LNCAP (cell line): ENCODE measurements around the gene AIPL1.

ENCODE experiments used
- TF ChIP-seq, protein P1 (sequence below): fragments of 450-650 bp; IDR thresholded peaks from 2 replicates; pipeline ENCODE4 v1.5.1; 2017; ENCODE audit warnings: mild to moderate bottlenecking

Gene AIPL1

DNA sequence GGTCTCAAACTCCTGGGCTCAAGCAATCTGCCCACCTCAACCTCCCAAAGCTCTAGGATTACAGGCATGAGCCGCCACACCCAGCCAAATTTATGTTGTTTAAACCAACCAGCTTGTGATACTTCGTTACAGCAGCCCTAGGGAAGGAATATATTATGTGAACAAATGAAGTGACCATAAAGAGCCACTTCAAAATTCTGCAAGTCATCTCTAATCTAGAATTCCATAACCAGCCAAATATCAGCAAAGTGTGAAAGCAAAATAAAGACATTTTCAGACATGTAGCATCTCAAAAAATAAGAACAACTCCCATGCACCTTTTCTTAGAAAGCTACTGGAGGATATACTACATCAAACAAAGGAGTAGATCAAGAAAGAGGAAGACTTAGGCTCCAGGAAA lies 36.0 kb downstream of the AIPL1 start:
- TF ChIP-seq, protein P1, sequence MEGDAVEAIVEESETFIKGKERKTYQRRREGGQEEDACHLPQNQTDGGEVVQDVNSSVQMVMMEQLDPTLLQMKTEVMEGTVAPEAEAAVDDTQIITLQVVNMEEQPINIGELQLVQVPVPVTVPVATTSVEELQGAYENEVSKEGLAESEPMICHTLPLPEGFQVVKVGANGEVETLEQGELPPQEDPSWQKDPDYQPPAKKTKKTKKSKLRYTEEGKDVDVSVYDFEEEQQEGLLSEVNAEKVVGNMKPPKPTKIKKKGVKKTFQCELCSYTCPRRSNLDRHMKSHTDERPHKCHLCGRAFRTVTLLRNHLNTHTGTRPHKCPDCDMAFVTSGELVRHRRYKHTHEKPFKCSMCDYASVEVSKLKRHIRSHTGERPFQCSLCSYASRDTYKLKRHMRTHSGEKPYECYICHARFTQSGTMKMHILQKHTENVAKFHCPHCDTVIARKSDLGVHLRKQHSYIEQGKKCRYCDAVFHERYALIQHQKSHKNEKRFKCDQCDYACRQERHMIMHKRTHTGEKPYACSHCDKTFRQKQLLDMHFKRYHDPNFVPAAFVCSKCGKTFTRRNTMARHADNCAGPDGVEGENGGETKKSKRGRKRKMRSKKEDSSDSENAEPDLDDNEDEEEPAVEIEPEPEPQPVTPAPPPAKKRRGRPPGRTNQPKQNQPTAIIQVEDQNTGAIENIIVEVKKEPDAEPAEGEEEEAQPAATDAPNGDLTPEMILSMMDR, result no peak

DNA sequence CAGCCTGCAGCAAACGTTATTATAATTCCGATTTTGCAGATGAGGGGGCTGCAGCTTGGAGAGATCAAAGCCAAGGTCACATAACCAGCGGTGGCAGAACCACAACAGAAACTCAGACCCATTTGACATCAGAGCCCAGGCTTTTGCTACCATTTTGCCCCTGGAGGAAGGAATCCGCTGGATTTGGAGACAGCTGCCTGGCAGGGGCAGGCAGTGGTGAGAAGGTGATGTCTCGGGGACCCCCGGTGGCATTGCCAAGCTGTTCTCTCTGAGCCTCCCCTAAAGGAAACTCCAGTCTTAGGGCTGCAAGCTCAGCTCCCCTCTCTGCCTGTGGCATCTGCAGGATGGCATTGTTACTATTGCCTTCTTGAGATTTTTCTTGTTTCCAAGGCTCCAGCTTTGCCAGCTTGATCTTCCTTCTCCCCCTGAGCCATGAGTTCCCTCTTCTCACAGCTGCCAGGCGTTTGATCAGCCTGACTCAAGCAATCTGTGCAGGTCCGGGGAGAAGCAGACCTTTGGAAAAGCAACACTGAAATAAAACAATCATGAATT lies 40.8 kb downstream of the AIPL1 start:
- TF ChIP-seq, protein P1, result no peak

GRCh38 chr17:6393351-6393952 lies 41.5 kb downstream of the AIPL1 start:
- TF ChIP-seq, protein P1, result no peak

- TF ChIP-seq, protein P1, result no peak
Measured at GRCh38 chr17:6392609-6393350, 42.1 kb downstream of the AIPL1 start.

- TF ChIP-seq, protein P1, result no peak
Measured at GRCh38 chr17:6388416-6388815, 46.5 kb downstream of the AIPL1 start.

DNA sequence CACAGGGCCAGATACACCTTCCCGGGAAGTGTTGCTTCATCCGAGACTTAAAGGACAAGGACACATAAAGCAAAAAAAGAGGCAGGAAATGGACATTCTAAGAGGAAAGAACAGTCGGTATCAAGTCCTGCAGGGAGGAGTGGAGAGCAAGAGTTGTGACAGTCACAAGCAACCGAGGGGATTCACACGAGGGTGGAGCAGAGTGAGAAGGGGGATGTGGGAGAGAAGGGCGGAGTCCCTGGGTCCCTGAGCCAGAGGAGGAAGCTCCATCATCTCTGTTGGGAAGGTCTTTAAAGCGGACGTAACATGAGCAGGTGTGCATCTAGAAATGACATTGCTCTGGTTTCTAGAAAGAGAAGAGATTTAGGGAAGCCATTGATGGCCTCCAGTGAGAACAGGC lies 47.1 kb downstream of the AIPL1 start:
- TF ChIP-seq, protein P1, result no peak

GRCh38 chr17:6387442-6387841 lies 47.5 kb downstream of the AIPL1 start:
- TF ChIP-seq, protein P1, result no peak
